ENCODE results near the gene XPC. TPM values are rescaled to one million over a fixed set of nuclear protein-coding genes. Genes with fewer than 3 reads are reported as not detected.

Gene XPC
- total and polyA plus RNA-seq, 2 of the 8 experiments (the other 6 are each of a cell fraction or from before 2014, with no cell fraction given) = 8.8 to 27.3 TPM

DNA sequence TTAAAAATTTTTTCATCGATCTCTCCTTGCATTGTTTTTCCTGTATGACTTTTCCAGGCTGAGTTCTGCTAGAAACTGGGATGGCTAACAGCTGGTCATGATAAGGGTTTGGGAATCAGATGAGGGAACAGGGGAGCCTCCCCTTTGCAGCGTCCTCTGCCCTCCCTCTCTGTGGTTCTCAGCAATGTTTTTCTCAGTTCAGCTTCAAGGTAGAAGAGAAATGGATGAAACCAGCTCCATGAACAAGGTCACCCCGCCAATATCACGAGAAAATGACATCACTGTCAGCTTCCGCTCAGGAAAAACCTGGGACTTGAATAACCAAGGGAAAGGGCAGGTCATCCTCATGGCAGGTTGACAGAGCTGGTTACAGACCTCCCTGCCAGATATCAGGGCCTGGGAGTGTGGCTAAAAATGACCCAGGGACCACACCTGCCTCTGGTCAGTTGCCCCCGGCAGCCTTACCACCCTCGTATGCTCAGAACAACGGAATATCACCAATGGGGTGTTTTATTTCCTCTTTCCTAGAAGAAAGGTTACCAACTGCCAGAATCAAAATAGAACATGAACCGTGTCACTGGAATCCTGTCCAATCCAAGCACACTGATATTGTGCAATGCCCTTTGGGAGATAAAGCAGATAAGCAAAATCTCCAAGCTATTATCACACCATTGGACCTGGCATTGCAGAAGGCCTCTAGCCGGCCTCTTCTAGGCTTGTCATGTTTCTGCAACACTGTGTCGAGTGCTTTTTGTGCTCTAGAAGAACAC lies 26.3 kb upstream of the XPC start:
- Histone ChIP-seq H3K14ac (ENCODE audit: insufficient read length) (no peak overlapping the region), H3K4ac (replicated peaks; ENCODE audit: insufficient read length, low read depth, low read length) (no peak overlapping the region), H3K36me3 (ENCODE audit: control insufficient read depth in 2 of 4, insufficient read depth in 4 of 4, low read length in 3 of 4) (no peaks in the 10 kb centered on the region; a peak in 2 of 8 replicates), H3K9me3 (ENCODE audit: insufficient read depth in 2 of 2, low read depth in 1 of 2, low read length in 1 of 2) (no peaks in the 10 kb centered on the region), H3K4me3 (ENCODE audit: extremely low read depth in 1 of 4, insufficient read depth in 2 of 4, low read depth in 3 of 4, low read length in 4 of 4) (no peak overlapping the region), H2BK120ac (replicated peaks; ENCODE audit: low read depth, low read length) (no peak overlapping the region), H3K18ac (ENCODE audit: extremely low read depth, low read length) (no peak overlapping the region), H2BK15ac (ENCODE audit: low read length) (no peak overlapping the region), H4K91ac (replicated peaks; ENCODE audit: insufficient read length, low read length) (no peak overlapping the region), H4K5ac (ENCODE audit: insufficient read length, low read depth, low read length) (no peak overlapping the region), H3K56ac (replicated peaks; ENCODE audit: insufficient read length, low read depth, low read length) (no peak overlapping the region), H2AFZ (ENCODE audit: low read length) (no peak overlapping the region), H4K8ac (ENCODE audit: extremely low read depth, insufficient read depth, low read length) (no peak overlapping the region), H3K27ac (ENCODE audit: low read depth, low read length) (no peak overlapping the region), H3K23me2 (ENCODE audit: low read depth, low read length) (no peaks in the 10 kb centered on the region), H3K79me2 (ENCODE audit: control insufficient read depth in 1 of 2, insufficient read depth in 2 of 2, low read length in 2 of 2) (no peaks in the 10 kb centered on the region), H2BK20ac (ENCODE audit: low read length) (no peak overlapping the region), H2BK5ac (ENCODE audit: low read depth, low read length) (no peak overlapping the region), H3K9ac (replicated peaks in 1 of 4; ENCODE audit: extremely low read depth in 1 of 4, low read depth in 3 of 4, low read length in 3 of 4) (no peak overlapping the region), H2AK5ac (ENCODE audit: low read depth, low read length) (no peak overlapping the region), H3K4me1 (replicated peaks in 1 of 4; ENCODE audit: control insufficient read depth in 3 of 4, insufficient read depth in 4 of 4, low read length in 3 of 4) (no peaks in the 10 kb centered on the region; a peak in 2 of 7 replicates), H2BK12ac (ENCODE audit: low read depth, low read length) (no peak overlapping the region), H3K23ac (ENCODE audit: insufficient read length) (no peak overlapping the region), H4K20me1 (replicated peaks in 1 of 2; ENCODE audit: control insufficient read depth in 1 of 2, insufficient read depth in 2 of 2, low read length in 2 of 2) (no peaks in the 10 kb centered on the region), H3K27me3 (replicated peaks in 1 of 4; ENCODE audit: control insufficient read depth in 3 of 4, extremely low read depth in 1 of 4, insufficient read depth in 3 of 4, low read length in 3 of 4) (no peaks in the 10 kb centered on the region), H3K4me2 (ENCODE audit: insufficient read depth in 1 of 2, low read depth in 2 of 2, low read length in 2 of 2) (no peak overlapping the region), H3K79me1 (ENCODE audit: low read depth, low read length) (no peaks in the 10 kb centered on the region)
- CTCF ChIA-PET (ENCODE audit: partially characterized antibody) = interaction anchor here (0.9 to 7.6 kb wide), 49 partner anchors 9 to 343 kb away, joined by 3 to 157 read pairs (median 7); partner anchors contain the start of genes CHCHD4, LSM3, TMEM43 and XPC
- no peak for FAIRE-seq
- no peak for TF ChIP-seq ASH2L (IDR thresholded peaks at IDR 0.05; ENCODE audit: low read length)
- TF ChIP-seq, protein P1, sequence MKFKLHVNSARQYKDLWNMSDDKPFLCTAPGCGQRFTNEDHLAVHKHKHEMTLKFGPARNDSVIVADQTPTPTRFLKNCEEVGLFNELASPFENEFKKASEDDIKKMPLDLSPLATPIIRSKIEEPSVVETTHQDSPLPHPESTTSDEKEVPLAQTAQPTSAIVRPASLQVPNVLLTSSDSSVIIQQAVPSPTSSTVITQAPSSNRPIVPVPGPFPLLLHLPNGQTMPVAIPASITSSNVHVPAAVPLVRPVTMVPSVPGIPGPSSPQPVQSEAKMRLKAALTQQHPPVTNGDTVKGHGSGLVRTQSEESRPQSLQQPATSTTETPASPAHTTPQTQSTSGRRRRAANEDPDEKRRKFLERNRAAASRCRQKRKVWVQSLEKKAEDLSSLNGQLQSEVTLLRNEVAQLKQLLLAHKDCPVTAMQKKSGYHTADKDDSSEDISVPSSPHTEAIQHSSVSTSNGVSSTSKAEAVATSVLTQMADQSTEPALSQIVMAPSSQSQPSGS (IDR thresholded peaks at IDR 0.05; ENCODE audit: low read length) = no peak
- no peak for TF ChIP-seq KDM1A (IDR thresholded peaks at IDR 0.05; ENCODE audit: borderline replicate concordance, low read length)
- TF ChIP-seq SUZ12 (IDR thresholded peaks at IDR 0.05; ENCODE audit: low read length) = no peak
- TF ChIP-seq KDM5A (IDR thresholded peaks at IDR 0.05; ENCODE audit: low read length) = no peak
- no peak for TF ChIP-seq RNF2 (IDR thresholded peaks at IDR 0.05; ENCODE audit: borderline replicate concordance, low read depth, low read length, missing control alignments, poor library complexity, severe bottlenecking)
- no peak for TF ChIP-seq EZH2 (IDR thresholded peaks at IDR 0.05; ENCODE audit: low read depth, low read length, severe bottlenecking)
- no peak for TF ChIP-seq CHD2 (IDR thresholded peaks at IDR 0.05; ENCODE audit: low read length)
- POLR2A ChIA-PET (ENCODE audit: partially characterized antibody) = interaction anchor here (2.0 to 2.6 kb wide), 2 partner anchors 7 to 11 kb away, joined by 12 read pairs; no protein-coding TSS in a partner anchor
- DNase-seq (ENCODE audit: low read depth in 1 of 2, low spot score in 2 of 2) = peak in 1 of 2 experiments; percentile 17
- WGBS, 2 experiments (ENCODE audit: extremely low coverage in 1 of 2, insufficient coverage in 1 of 2, insufficient read length in 1 of 2, insufficient replicate concordance in 2 of 2, low coverage in 1 of 2, low lambda C conversion rate in 2 of 2, missing lambda C conversion rate in 1 of 2) = 84% methylated on average over 11 of the region's 11 CpGs; no CpG with 5 or more reads in 1 of the 2 experiments

All from H1 (cell line).